GM19372 (cell line): ENCODE data around the gene TWF1.
A peak's percentile ranks its signal among the peaks of the same experiment; 100 is the strongest.
"Not testable (repeated sequence)": the region's sequence is repeated elsewhere in the genome, so short reads cannot be mapped to it uniquely, and the experiment has no call there.

Source experiments
- ATAC-seq: cut with Tn5 transposase; IDR thresholded peaks from one replicate; pipeline ENCODE4 v1.9.1; 2021; ENCODE audit warnings: mild to moderate bottlenecking, low read depth, moderate library complexity; ENCODE audit not compliant: unreplicated experiment

The TWF1 gene

GRCh38 chr12:43805860-43806736 is at the start of gene TWF1:
Gene TWF1, minus strand, starts transcription at chr12:43806317. Its CDS starts 72 bp downstream, at chr12:43806245.
- peak; percentile 96 for ATAC-seq

GRCh38 chr12:43852744-43853143 is 46.6 kb upstream of the TWF1 start:
- no peak for ATAC-seq

- ATAC-seq = no peak
Measured at GRCh38 chr12:43848786-43849185, 42.7 kb upstream of the TWF1 start.

- no peak for ATAC-seq
Measured at GRCh38 chr12:43848226-43848507, 42.0 kb upstream of the TWF1 start.

- ATAC-seq = not testable (repeated sequence)
Measured at GRCh38 chr12:43847425-43848225, 41.5 kb upstream of the TWF1 start.

- ATAC-seq = no peak
Measured at GRCh38 chr12:43842259-43842658, 36.1 kb upstream of the TWF1 start.

GRCh38 chr12:43841253-43841652 is 35.1 kb upstream of the TWF1 start:
- no peak for ATAC-seq

- ATAC-seq = no peak
Measured at GRCh38 chr12:43840338-43840737, 34.2 kb upstream of the TWF1 start.

GRCh38 chr12:43836475-43836989 is 30.4 kb upstream of the TWF1 start:
- peak; percentile 36 for ATAC-seq

- peak; percentile 69 for ATAC-seq
Measured at GRCh38 chr12:43835656-43836474, 29.7 kb upstream of the TWF1 start, which contains the start of gene TMEM117. Gene TMEM117, plus strand, starts transcription at chr12:43836081.

GRCh38 chr12:43835264-43835655 is 29.1 kb upstream of the TWF1 start:
- peak; percentile 9 for ATAC-seq

- no peak for ATAC-seq
Measured at GRCh38 chr12:43832463-43833168, 26.5 kb upstream of the TWF1 start.

GRCh38 chr12:43827093-43827492 is 21.0 kb upstream of the TWF1 start:
- ATAC-seq = no peak

- no peak for ATAC-seq
Measured at GRCh38 chr12:43826681-43827080, 20.6 kb upstream of the TWF1 start.

GRCh38 chr12:43824207-43824775 is 18.2 kb upstream of the TWF1 start:
- no peak for ATAC-seq

- no peak for ATAC-seq
Measured at GRCh38 chr12:43816168-43816567, 10.1 kb upstream of the TWF1 start.

GRCh38 chr12:43815416-43815815 is 9.3 kb upstream of the TWF1 start:
- ATAC-seq = no peak

GRCh38 chr12:43812926-43813325 is 6.8 kb upstream of the TWF1 start:
- ATAC-seq = no peak

GRCh38 chr12:43812057-43812456 is 5.9 kb upstream of the TWF1 start:
- no peak for ATAC-seq

- no peak for ATAC-seq
Measured at GRCh38 chr12:43807386-43807785, 1.3 kb upstream of the TWF1 start.
